Activated CD4-positive, alpha-beta T cell treated with anti-CD3 and anti-CD28 coated beads, Interleukin-2, Interleukin-4, amounts not matched to agents 100 ng/mL and 50 ng/mL, durations not matched to agents 16 hours and 8 hours (primary cell): ENCODE results near the gene KIF6.

ENCODE experiments used
- DNase-seq: peaks from one replicate; pipeline ENCODE4 v3.0.0-alpha.2; 2020; ENCODE audit warnings: low spot score

Gene KIF6

GRCh38 chr6:39416728-39417127, 308.5 kb downstream of the KIF6 start:
- no peak for DNase-seq

GRCh38 chr6:39416026-39416425, 309.2 kb downstream of the KIF6 start:
- DNase-seq, result no peak

GRCh38 chr6:39415482-39415881, 309.7 kb downstream of the KIF6 start:
- no peak for DNase-seq

GRCh38 chr6:39411465-39411864, 313.7 kb downstream of the KIF6 start:
- no peak for DNase-seq

- DNase-seq, result no peak
Observed at GRCh38 chr6:39411001-39411400, 314.2 kb downstream of the KIF6 start.

- DNase-seq, result no peak
Observed at GRCh38 chr6:39409889-39410288, 315.3 kb downstream of the KIF6 start.

- DNase-seq, result no peak
Observed at GRCh38 chr6:39407446-39407993, 317.7 kb downstream of the KIF6 start.

- DNase-seq, result no peak
Observed at GRCh38 chr6:39404312-39404711, 320.9 kb downstream of the KIF6 start.

GRCh38 chr6:39403304-39403703, 321.9 kb downstream of the KIF6 start:
- no peak for DNase-seq

- no peak for DNase-seq
Observed at GRCh38 chr6:39402239-39402751, 322.9 kb downstream of the KIF6 start.

- no peak for DNase-seq
Observed at GRCh38 chr6:39401376-39401775, 323.8 kb downstream of the KIF6 start.

GRCh38 chr6:39400026-39400425, 325.2 kb downstream of the KIF6 start:
- no peak for DNase-seq

GRCh38 chr6:39396854-39397253, 328.4 kb downstream of the KIF6 start:
- DNase-seq, result no peak

- no peak for DNase-seq
Observed at GRCh38 chr6:39393075-39393474, 332.1 kb downstream of the KIF6 start.

- no peak for DNase-seq
Observed at GRCh38 chr6:39391182-39391581, 334.0 kb downstream of the KIF6 start.

GRCh38 chr6:39389484-39389767, 335.8 kb downstream of the KIF6 start:
- no peak for DNase-seq

- no peak for DNase-seq
Observed at GRCh38 chr6:39388606-39389483, 336.4 kb downstream of the KIF6 start.

GRCh38 chr6:39387785-39388184, 337.4 kb downstream of the KIF6 start:
- DNase-seq, result no peak

GRCh38 chr6:39386487-39386886, 338.7 kb downstream of the KIF6 start:
- no peak for DNase-seq

GRCh38 chr6:39381550-39382140, 343.6 kb downstream of the KIF6 start:
- DNase-seq, result no peak

GRCh38 chr6:39380837-39381549, 344.2 kb downstream of the KIF6 start:
- DNase-seq, result no peak

- DNase-seq, result no peak
Observed at GRCh38 chr6:39378960-39379425, 346.2 kb downstream of the KIF6 start.
